Measurements from ENCODE around the gene SNAI3.

DNA sequence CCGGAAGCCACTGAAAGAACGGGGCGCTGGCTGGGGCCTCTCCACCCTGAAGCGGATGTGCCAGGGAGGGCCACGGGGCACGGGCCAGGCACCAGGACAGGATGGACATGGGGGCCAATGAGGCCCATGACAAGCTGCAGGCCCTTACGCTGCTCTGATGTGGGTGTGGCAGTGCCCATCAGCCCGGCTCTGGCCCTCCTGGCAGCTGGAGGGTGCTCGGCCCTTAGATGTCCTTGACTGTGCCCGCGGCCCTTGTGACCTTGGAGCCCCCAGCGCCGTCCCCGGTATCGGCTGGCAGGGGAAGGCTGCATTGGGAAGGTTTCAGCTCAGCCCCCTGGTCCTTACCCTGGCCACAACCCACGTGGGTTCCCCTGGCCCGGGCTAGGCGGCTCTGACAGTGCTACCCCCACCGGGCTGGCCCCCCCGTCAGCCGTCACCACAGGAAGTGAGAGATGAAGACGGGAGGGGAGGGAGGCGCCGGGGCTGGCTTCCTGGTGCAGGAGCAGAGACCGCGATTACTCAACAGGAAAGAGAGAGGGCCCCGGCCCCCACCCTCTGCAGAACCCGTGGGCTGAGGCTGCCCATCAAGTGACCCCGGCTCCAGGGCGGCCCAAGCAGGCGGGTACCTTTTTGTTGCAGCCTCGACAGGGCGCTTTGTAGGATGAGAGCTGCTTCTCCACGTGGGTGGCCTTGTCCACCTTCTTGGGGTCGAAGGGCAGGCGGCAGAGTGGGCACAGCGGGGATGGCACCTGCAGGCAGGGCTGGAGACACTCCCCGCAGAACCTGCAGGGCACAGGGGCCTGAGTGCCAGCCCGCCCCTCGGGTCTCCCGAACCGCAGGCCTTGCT lies 14.6 kb upstream of the SNAI3 start:
- TF ChIP-seq, protein P1, sequence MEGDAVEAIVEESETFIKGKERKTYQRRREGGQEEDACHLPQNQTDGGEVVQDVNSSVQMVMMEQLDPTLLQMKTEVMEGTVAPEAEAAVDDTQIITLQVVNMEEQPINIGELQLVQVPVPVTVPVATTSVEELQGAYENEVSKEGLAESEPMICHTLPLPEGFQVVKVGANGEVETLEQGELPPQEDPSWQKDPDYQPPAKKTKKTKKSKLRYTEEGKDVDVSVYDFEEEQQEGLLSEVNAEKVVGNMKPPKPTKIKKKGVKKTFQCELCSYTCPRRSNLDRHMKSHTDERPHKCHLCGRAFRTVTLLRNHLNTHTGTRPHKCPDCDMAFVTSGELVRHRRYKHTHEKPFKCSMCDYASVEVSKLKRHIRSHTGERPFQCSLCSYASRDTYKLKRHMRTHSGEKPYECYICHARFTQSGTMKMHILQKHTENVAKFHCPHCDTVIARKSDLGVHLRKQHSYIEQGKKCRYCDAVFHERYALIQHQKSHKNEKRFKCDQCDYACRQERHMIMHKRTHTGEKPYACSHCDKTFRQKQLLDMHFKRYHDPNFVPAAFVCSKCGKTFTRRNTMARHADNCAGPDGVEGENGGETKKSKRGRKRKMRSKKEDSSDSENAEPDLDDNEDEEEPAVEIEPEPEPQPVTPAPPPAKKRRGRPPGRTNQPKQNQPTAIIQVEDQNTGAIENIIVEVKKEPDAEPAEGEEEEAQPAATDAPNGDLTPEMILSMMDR (IDR thresholded peaks at IDR 0.05): no peak
- TF ChIP-seq POLR2AphosphoS5 (IDR thresholded peaks at IDR 0.05): no peak
